Vagina (tissue), 2 donors: ENCODE data around the gene PACS1.

Experiments
- POLR2AphosphoS5 ChIP-seq, 2 donors: sonication (generic); formaldehyde crosslinking; IDR thresholded peaks; one replicate each; pipeline ENCODE4 v1.9.0; 2017; ENCODE audit warnings: antibody characterized with exemption in 2 of 2, mild to moderate bottlenecking in 2 of 2, low read depth in 1 of 2; ENCODE audit not compliant: insufficient read depth in 1 of 2
- TF ChIP-seq, protein P1 (sequence below), 3 experiments: fragments of 450-650 bp in 2 of 3; fragments of 200-600 bp in 1 of 3; sonication (generic) in 1 of 3; IDR thresholded peaks; one replicate each; pipeline ENCODE4 v1.5.1; 2017 to 2019; ENCODE audit warnings: antibody characterized with exemption in 3 of 3, mild to moderate bottlenecking in 2 of 3, moderate library complexity in 2 of 3

DNA sequence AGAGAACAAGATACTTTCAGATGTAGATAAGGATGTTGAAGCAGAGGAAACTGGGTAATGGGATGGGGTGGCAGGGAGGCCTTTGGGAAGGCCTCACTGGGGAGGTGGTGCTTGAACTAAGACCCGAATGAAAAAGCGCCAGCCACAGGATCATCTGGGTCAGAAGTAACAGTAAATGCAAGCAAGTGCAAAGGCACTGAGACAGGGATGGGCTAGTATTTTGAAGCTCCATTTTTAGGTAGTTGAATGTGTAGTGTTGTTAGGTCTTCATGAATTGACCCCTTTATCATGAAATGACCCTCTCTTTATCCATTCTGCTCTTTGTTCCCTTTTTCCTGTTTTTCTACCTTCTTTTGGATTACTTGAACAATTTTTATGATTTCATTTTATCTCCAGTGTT is 6.2 kb upstream of the PACS1 start:
- TF ChIP-seq, protein P1, sequence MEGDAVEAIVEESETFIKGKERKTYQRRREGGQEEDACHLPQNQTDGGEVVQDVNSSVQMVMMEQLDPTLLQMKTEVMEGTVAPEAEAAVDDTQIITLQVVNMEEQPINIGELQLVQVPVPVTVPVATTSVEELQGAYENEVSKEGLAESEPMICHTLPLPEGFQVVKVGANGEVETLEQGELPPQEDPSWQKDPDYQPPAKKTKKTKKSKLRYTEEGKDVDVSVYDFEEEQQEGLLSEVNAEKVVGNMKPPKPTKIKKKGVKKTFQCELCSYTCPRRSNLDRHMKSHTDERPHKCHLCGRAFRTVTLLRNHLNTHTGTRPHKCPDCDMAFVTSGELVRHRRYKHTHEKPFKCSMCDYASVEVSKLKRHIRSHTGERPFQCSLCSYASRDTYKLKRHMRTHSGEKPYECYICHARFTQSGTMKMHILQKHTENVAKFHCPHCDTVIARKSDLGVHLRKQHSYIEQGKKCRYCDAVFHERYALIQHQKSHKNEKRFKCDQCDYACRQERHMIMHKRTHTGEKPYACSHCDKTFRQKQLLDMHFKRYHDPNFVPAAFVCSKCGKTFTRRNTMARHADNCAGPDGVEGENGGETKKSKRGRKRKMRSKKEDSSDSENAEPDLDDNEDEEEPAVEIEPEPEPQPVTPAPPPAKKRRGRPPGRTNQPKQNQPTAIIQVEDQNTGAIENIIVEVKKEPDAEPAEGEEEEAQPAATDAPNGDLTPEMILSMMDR (IDR thresholded peaks at IDR 0.05), result no peak
- no peak for TF ChIP-seq POLR2AphosphoS5 (IDR thresholded peaks at IDR 0.05; ENCODE audit: insufficient read depth in 1 of 2, low read depth in 1 of 2)
